DLD1 (cell line): ENCODE results near the gene STT3A.

Source experiments
- in situ Hi-C: cut with HindIII; loops from 2 replicates; pipeline ENCODE4 v1.10.0; 2017; ENCODE audit warnings: low sequenced_read_pairs

Gene STT3A

GRCh38 chr11:125649465-125650166 is 57.0 kb downstream of the STT3A start:
- in situ Hi-C loops = no loop called here

GRCh38 chr11:125662689-125663088 is 70.0 kb downstream of the STT3A start:
- in situ Hi-C loops = no loop called here

- in situ Hi-C loops = no loop called here
These were observed 71.3 kb downstream of the STT3A start for GRCh38 chr11:125663910-125664309.

GRCh38 chr11:125667151-125667550 is 74.5 kb downstream of the STT3A start:
- in situ Hi-C loops = no loop called here

GRCh38 chr11:125670172-125670571 is 77.5 kb downstream of the STT3A start:
- in situ Hi-C loops = no loop called here

GRCh38 chr11:125671561-125671960 is 78.9 kb downstream of the STT3A start:
- in situ Hi-C loops = no loop called here
